ENCODE measurements around the gene FSIP2.
"Not testable (repeated sequence)": the region's sequence is repeated elsewhere in the genome, so short reads cannot be mapped to it uniquely, and the experiment has no call there.

The FSIP2 gene

GRCh38 chr2:185862657-185863398 lies 124.2 kb downstream of the FSIP2 start:
- H3K4me1 ChIP-seq (ENCODE audit: low read length) = no peaks in the 10 kb centered on the region
- H2AFZ ChIP-seq (ENCODE audit: low read length) = no peak overlapping the region

GRCh38 chr2:185864468-185865260 lies 126.1 kb downstream of the FSIP2 start:
- not testable (repeated sequence) for H3K79me2 ChIP-seq (ENCODE audit: low read length)

More at GRCh38 chr2:185862657-185863398, 124.2 kb downstream of the FSIP2 start:
- no peak for DNase-seq
- H3K9me3 ChIP-seq (replicated peaks; ENCODE audit: insufficient read depth, low read length) = no peaks in the 10 kb centered on the region
- no peaks in the 10 kb centered on the region for H3K9me2 ChIP-seq (replicated peaks; ENCODE audit: insufficient read depth, low read length)
- H3F3A ChIP-seq (ENCODE audit: insufficient read depth, low read length) = no peaks in the 10 kb centered on the region
- H3K27ac ChIP-seq (ENCODE audit: low read length) = no peak overlapping the region
- no peak overlapping the region for H3K9ac ChIP-seq (ENCODE audit: low read length)
- H4K20me1 ChIP-seq (ENCODE audit: insufficient read depth, low read length) = no peaks in the 10 kb centered on the region
- no peaks in the 10 kb centered on the region for H3K36me3 ChIP-seq (replicated peaks; ENCODE audit: insufficient read depth, low read length)
- no peak overlapping the region for H3K4me2 ChIP-seq (ENCODE audit: low read depth, low read length)
- H3K4me3 ChIP-seq (ENCODE audit: low read length) = no peak overlapping the region
- no peaks in the 10 kb centered on the region for H3K27me3 ChIP-seq (replicated peaks; ENCODE audit: insufficient read depth, low read length)
- TF ChIP-seq EZH2phosphoT487 (IDR thresholded peaks at IDR 0.05; ENCODE audit: low read length) = no peak
- no peak for TF ChIP-seq CTCF (IDR thresholded peaks at IDR 0.05; ENCODE audit: low read length)
- no peak for TF ChIP-seq EZH2 (optimal IDR thresholded peaks at IDR 0.05; ENCODE audit: low read depth, low read length)
- no peaks in the 10 kb centered on the region for H3K79me2 ChIP-seq (ENCODE audit: low read length)

GRCh38 chr2:185875136-185875931 lies 136.7 kb downstream of the FSIP2 start:
- H3K27me3 ChIP-seq (replicated peaks; ENCODE audit: insufficient read depth, low read length) = no peaks in the 10 kb centered on the region
- no peaks in the 10 kb centered on the region for H3K79me2 ChIP-seq (ENCODE audit: low read length)
- H3K4me2 ChIP-seq (ENCODE audit: low read depth, low read length) = no peak overlapping the region
- TF ChIP-seq CTCF (IDR thresholded peaks at IDR 0.05; ENCODE audit: low read length) = no peak
- no peak for TF ChIP-seq EZH2 (optimal IDR thresholded peaks at IDR 0.05; ENCODE audit: low read depth, low read length)
- TF ChIP-seq EZH2phosphoT487 (IDR thresholded peaks at IDR 0.05; ENCODE audit: low read length) = no peak
- H3K27ac ChIP-seq (ENCODE audit: low read length) = no peak overlapping the region
- H3K4me1 ChIP-seq (ENCODE audit: low read length) = no peaks in the 10 kb centered on the region
- DNase-seq = no peak
- no peak overlapping the region for H2AFZ ChIP-seq (ENCODE audit: low read length)
- H3K9me3 ChIP-seq (replicated peaks; ENCODE audit: insufficient read depth, low read length) = no peaks in the 10 kb centered on the region
- H3K4me3 ChIP-seq (ENCODE audit: low read length) = no peak overlapping the region
- H3K36me3 ChIP-seq (replicated peaks; ENCODE audit: insufficient read depth, low read length) = no peaks in the 10 kb centered on the region
- H3F3A ChIP-seq (ENCODE audit: insufficient read depth, low read length) = no peaks in the 10 kb centered on the region
- no peaks in the 10 kb centered on the region for H3K9me2 ChIP-seq (replicated peaks; ENCODE audit: insufficient read depth, low read length)
- H4K20me1 ChIP-seq (ENCODE audit: insufficient read depth, low read length) = no peaks in the 10 kb centered on the region
- H3K9ac ChIP-seq (ENCODE audit: low read length) = no peak overlapping the region

More at GRCh38 chr2:185864468-185865260, 126.1 kb downstream of the FSIP2 start:
- H3K4me3 ChIP-seq (ENCODE audit: low read length); H3F3A ChIP-seq (ENCODE audit: insufficient read depth, low read length); H4K20me1 ChIP-seq (ENCODE audit: insufficient read depth, low read length); H3K4me1 ChIP-seq (ENCODE audit: low read length); H3K27me3 ChIP-seq (replicated peaks; ENCODE audit: insufficient read depth, low read length); H3K4me2 ChIP-seq (ENCODE audit: low read depth, low read length); H3K9ac ChIP-seq (ENCODE audit: low read length); H2AFZ ChIP-seq (ENCODE audit: low read length); H3K9me3 ChIP-seq (replicated peaks; ENCODE audit: insufficient read depth, low read length); H3K27ac ChIP-seq (ENCODE audit: low read length); H3K36me3 ChIP-seq (replicated peaks; ENCODE audit: insufficient read depth, low read length); H3K9me2 ChIP-seq (replicated peaks; ENCODE audit: insufficient read depth, low read length); DNase-seq: not testable (repeated sequence)
